Suprapubic skin (tissue), 3 donors: ENCODE results near the gene ZDHHC5.

ENCODE experiments used
- CTCF ChIP-seq, 2 donors: fragments of 200-600 bp in 1 of 2; fragments of 450-650 bp in 1 of 2; sonication (generic) in 1 of 2; IDR thresholded peaks; one replicate each; pipeline ENCODE4 v1.5.1; 2016 to 2019; ENCODE audit warnings: antibody characterized with exemption in 2 of 2, mild to moderate bottlenecking in 1 of 2, moderate library complexity in 1 of 2
- POLR2AphosphoS5 ChIP-seq, 3 donors: sonication (generic); formaldehyde crosslinking; IDR thresholded peaks; one replicate each; pipeline ENCODE4 v1.6.1; 2017; ENCODE audit warnings: antibody characterized with exemption in 3 of 3

GRCh38 chr11:57632116-57632515 is 35.8 kb upstream of the ZDHHC5 start:
- TF ChIP-seq CTCF (IDR thresholded peaks at IDR 0.05) (no peak), POLR2AphosphoS5 (IDR thresholded peaks at IDR 0.05) (no peak)
